IPS DF 19.7 (cell line): Measurements from ENCODE around the gene DOLPP1.
"Not testable (repeated sequence)": the region's sequence is repeated elsewhere in the genome, so short reads cannot be mapped to it uniquely, and the experiment has no call there.

Source experiments
- DNase-seq: peaks from one replicate; pipeline ENCODE4 v3.0.0-alpha.2; 2013; ENCODE audit warnings: low read depth, low spot score

The DOLPP1 gene

GRCh38 chr9:129111528-129112151 is 30.7 kb downstream of the DOLPP1 start:
- DNase-seq = no peak

- DNase-seq = not testable (repeated sequence)
These were observed 31.6 kb downstream of the DOLPP1 start for GRCh38 chr9:129112526-129112925.

DNA sequence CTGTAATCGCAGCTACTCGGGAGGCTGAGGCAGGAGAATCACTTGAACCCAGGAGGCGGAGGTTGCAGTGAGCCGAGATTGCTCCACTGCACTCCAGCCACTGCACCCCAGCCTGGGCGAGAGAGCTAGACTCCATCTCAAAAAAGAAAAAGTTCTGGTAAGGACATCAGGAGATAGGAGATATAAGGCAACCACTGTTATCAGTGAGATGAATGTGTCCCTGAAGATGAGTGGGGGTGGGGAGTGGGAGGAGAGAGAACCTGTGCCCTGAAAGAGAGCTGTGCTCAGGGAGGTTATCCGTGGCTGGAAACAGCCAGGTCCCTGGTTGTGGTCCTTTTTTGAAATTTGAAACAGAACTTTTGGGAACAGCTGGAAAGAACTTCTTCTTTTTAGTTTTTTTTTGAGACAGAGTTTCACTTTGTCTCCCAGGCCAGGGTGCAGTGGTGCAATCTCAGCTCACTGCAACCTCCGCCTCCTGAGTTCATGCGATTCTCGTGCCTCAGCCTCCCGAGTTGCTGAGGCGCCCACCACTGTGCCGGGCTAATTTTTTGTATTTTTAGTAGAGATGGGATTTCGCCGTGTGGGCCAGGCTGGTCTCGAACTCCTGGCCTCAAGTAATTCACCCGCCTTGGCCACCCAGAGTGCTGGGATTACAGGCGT is 32.9 kb downstream of the DOLPP1 start:
- DNase-seq = no peak

- DNase-seq = no peak
These were observed 37.9 kb downstream of the DOLPP1 start for GRCh38 chr9:129118799-129119198.

DNA sequence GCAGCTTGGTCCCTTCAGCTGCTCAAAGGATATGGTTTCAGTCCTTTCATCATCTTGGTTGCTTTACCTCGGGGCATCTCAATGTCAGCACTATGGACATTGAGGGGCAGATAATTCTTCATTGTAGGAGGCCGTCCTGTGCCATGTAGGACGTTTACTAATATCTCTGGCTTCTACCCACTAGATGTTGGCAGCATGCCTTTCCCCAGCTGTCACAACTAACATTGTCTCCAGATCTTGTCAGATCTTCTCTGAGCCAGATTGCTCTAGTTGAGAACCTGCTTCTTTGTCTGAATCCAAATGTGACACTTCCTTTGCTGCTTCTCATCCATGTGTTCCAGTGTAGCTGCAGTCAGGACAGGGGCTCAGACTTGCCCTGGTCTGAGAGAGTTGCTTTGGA is 40.6 kb downstream of the DOLPP1 start:
- no peak for DNase-seq

DNA sequence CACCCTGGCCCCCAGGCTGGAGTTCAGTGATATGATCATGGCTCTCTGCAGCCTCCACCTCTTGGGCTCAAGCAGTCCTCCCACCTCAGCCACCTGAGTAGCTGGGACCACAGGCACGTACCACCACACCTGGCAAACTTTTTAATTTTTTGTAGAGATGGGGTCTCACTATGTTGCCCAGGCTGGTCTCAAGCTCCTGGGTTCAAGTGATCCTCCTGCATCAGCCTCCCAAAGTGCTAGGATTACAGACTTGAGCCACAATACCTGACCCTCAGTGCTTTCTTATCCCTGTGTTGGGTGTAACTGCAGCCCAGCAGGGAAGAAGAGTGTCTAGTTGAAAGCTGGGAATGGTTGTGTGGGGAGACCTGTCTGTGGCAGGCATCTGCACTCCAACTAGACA is 41.2 kb downstream of the DOLPP1 start:
- no peak for DNase-seq

DNA sequence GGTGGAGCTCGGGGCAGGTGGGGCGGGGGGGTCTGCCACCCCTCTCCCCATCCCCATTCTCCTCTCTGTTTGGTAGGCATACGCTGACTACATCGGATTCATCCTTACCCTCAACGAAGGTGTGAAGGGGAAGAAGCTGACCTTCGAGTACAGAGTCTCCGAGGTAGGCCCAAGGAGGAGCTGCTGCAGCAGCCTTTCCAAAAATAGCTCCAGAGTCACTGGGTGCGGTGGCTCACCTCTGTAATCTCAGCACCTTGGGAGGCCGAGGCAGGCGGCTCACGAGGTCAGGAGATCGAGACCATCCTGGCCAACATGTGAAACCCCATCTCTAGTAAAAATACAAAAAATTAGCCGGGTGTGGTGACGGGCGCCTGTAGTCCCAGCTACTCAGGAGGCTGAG is 42.1 kb downstream of the DOLPP1 start:
- not testable (repeated sequence) for DNase-seq

DNA sequence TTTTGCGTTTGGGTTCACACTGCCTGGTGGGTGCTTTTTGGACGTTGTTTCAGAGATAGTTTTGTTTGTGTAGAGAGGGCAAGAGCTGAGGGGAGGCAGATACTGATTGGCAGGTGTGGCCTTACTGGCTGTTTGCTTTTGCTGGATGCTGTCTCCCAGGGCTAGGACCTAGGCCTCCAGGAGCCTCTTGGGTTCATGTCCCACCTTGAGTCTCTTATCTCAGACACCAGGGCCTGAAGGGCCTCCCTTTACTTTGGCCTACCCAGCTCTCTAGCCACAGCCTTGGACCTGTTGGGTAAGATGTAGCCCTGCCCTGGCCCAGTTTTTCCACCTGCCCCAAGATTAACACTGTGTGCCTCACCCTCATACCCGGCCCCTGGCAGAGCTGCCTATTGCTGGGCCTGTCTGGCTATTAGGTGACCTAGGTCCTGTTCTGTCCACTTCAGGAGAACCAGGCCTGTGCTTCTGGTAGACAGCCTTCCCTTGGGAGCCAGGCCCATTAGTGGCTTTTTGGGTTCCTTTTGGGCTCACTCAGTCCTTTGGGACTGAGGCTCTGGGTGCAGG is 43.7 kb downstream of the DOLPP1 start:
- DNase-seq = no peak

DNA sequence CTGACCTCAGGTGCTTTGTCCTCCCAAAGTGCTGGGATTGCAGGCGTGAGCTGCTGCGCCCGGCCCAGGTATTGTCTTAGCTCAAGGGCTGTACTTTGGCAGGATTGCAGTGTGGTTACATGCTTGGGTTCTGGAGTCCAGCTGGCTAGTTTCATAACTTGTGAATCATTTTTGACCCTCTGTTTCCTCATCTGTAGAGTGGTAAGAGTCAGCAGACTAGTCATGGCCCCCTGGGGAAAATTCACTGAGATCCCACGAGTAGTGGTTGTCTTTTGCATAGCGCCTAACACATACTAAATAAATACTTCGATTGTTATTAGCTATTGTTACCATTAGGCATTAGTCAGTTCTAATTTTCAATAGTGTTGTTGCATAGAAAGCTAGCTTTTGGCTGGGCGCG is 44.6 kb downstream of the DOLPP1 start:
- DNase-seq = no peak

- DNase-seq = no peak
These were observed 46.1 kb downstream of the DOLPP1 start for GRCh38 chr9:129126749-129127618.

DNA sequence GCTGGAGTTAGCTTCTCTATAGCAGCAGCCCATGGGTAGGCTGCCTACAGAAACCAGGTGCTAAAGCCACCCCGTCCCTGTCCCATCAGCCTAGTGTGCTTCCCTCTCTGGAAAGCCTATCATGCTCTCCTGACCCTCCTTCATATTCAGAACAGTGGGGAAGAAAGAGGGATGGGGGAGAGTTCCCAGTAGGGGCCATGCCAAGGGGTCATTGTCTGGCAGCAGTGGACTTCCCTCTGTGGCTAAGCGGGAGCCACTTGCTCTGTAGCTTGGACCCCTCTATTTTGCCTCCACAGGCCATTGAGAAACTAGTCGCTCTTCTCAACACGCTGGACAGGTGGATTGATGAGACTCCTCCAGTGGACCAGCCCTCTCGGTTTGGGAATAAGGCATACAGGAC is 47.8 kb downstream of the DOLPP1 start:
- no peak for DNase-seq

DNA sequence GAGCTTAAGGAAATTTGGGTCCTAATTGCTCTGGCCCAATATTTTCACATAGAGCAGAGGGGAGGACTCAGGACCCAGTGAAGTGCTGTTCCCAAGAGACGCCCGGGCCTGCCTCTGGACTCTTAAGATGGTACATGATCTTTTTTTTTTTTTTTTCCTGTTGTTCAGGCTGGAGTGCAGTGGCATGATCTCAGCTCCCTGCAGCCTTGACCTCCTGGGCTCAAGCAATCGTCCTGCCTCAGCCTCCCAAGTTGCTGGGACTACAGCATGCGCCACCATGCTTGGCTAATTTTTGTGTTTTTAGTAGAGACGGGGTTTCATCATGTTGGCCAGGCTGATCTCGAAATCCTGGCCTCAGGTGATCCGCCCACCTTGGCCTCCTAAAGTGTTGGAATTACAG is 49.4 kb downstream of the DOLPP1 start:
- not testable (repeated sequence) for DNase-seq

GRCh38 chr9:129130791-129131190 is 49.9 kb downstream of the DOLPP1 start:
- no peak for DNase-seq

DNA sequence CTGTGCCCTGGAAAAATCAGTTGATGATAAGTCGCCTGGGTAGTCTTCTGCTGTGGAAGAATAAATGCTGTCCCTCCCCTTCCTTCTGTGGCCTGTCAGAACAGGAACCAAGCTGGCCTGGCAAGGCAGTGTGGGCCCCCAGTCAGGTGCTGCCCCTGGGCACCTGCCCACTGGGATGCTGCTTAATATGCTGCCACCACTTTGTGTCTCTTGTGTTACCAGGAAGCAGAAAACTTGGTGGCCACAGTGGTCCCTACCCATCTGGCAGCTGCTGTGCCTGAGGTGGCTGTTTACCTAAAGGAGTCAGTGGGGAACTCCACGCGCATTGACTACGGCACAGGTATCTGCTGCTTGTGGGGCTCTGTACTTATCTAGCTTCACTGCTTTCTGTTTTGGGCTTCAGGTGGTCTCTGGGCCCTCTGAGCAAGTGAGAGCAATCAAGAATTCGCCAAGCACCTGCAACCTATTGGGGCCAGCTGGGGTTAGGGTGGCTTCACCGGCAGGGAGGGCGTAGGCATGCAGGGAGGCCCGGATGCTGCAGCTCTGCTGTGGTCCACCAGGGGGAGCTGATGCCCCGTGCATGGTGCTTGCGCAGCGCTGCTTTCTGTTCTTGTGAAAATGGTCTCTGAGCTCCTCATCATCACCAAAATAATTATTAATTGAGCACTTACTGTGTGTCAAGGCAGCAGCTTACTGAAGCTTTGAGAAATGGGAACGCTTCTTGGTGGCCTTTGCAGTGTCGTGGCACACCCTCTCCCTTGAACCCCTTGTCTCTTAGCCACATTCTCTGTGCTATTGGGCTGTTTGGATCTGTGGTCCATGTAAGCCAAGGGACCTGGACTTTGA is 50.6 kb downstream of the DOLPP1 start:
- DNase-seq = no peak

GRCh38 chr9:129133082-129133481 is 52.2 kb downstream of the DOLPP1 start:
- DNase-seq = no peak

DNA sequence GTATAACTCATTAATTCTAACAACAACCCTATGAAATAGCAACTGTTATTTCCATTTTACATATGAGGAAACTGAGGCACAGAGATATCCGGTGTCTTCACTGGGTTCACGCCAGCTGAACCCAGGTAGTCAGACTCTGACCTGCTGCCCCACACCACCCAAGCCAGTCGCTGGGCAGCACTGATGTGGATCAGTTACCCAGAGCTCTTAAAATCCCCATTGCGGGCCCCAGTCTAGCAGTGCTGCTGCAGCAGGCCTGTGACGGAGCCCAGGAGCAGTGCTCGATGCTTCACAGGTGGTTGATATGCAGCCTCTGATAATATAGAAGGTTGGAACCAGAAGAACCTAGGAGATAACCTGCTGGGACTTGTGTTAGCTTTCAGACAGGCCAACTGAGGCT is 54.6 kb downstream of the DOLPP1 start:
- no peak for DNase-seq

DNA sequence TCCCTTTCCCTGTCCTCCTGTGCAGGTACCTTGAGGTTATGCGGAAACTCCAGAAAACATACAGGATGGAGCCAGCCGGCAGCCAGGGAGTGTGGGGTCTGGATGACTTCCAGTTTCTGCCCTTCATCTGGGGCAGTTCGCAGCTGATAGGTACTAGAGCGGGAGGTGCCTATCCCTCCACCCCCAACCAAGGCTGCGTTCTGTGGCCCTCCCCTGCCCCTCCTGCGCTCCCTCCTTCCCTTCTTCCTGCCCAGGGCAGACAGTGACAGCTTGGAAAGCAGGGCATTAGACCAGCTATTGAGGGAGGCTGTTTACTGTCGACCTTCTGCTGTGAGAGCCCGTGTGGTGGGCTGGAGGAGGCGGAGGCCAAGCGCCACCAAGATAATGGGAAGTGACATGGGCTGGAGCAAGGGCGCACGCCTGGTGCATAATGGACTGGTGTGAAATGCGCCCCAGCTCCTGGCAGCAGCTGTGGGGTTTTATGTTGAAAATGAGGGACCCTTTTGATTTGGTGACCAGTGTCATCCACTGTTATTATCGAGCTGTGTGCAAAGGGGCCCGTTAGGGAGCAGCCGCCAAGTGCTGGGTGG is 55.6 kb downstream of the DOLPP1 start:
- DNase-seq = no peak

- DNase-seq = no peak
These were observed 56.6 kb downstream of the DOLPP1 start for GRCh38 chr9:129137292-129138143.

DNA sequence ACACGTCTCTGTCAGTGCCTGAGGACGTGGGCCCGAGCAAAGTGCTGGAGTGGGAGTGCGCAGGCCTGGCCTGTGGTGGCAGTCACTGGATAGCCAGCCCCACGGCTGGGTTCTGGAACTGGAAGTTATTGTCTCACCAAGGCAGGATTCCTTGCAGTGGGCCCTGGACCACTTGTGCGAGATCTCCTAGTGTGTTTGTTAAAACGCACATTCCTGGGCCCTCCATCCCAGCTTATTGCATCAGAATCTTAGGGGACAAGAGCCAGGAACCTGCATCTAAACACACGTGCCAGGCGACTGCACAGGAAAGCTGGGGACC is 57.2 kb downstream of the DOLPP1 start:
- no peak for DNase-seq
